HG03460 (cell line): ENCODE measurements around the gene TESK2.
A peak's percentile ranks its signal among the peaks of the same experiment; 100 is the strongest.
"Not testable (repeated sequence)": the region's sequence is repeated elsewhere in the genome, so short reads cannot be mapped to it uniquely, and the experiment has no call there.

Source experiments
- ATAC-seq: cut with Tn5 transposase; IDR thresholded peaks from one replicate; pipeline ENCODE4 v1.9.1; 2021; ENCODE audit not compliant: unreplicated experiment

TESK2 gene

DNA sequence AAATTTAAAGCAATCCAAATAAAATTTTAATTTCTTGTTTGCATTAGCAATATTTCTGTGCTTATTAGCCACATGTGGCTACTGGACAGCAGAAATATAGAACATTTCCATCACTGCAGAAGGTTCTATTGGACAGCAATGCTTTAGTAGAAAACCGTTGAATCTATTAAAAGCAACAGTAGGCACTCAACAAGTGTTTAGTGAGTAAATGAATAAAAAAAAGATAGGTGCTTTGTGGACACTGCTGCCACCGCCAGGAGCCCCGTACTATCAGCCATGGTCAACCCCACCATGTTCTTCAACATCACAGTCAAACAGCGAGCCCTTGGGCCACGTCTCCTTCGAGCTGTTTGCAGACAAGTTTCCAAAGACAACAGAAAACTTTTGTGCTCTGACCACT, 76.2 kb downstream of the TESK2 start:
- ATAC-seq, result no peak

DNA sequence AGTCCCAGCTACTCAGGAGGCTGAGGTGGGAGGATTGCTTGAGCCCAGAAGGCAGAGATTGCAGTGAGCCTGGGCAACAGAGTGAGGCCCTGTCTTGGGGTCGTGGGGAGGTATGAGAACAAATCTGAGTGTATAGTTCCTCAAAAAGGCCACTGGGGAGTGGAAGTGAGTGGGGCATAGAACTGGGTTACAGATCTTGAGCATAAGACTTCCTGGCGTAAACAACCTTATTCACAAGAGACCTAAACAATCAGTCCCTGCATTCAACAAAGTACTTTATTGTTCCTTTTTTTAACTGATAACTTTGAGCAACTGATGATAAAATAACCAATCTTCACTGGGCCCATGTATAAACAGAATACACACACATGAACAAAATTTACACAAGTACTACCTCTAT, 78.1 kb downstream of the TESK2 start:
- no peak for ATAC-seq

- ATAC-seq, result no peak
Observed at GRCh38 chr1:45411510-45411899, 79.5 kb downstream of the TESK2 start.

DNA sequence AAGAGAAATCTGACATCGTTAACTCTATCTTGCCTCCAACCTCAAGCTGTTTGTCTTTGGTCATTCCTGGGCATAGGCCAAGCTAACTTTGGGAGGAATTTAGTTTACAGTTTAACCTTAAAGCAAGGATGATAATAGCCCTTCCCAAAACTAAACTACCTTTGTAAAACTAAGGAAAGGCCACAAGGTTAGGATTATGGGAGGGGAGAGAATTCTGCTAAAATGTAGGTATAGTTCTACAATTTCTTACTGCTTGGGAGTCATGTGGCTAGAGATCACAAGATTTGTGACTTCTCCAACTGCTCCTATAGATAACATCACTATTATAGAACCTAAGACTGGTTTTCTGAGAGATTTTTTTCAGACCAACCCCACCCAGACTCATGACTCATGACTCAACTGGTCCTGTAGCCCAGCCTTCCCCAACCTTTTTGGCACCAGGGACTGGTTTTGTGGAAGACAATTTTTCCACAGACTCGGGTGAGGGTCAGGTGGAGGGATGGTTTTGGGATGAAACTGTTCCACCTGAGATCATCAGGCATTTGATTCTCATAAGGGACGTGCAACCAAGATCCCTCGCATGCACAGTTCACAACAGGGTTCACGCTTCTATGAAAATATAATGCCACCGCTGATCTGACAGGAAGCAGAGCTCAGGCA, 80.0 kb downstream of the TESK2 start:
- ATAC-seq, result no peak

DNA sequence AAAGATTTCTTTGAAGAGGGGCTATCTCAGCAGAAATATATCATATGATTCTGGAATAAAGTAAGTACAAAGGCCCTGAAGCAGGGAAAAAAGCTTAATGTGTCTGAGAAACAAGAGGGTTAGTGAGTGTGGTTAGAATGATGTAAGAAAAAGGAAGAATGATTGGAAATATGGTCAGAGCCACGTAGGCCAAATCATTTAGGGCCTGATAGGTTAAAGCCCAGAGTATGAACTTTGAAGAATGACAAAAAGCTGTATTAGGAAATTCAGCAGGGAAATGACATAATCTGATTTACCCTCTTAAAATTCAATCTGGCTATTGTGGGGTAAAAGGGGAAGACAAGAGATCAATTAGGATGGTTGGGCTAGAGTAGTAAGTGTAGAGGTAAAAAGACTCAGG, 81.7 kb downstream of the TESK2 start:
- ATAC-seq, result no peak

- no peak for ATAC-seq
Observed at GRCh38 chr1:45407629-45408287, 83.2 kb downstream of the TESK2 start.

GRCh38 chr1:45405636-45406035, 85.3 kb downstream of the TESK2 start:
- ATAC-seq, result no peak

DNA sequence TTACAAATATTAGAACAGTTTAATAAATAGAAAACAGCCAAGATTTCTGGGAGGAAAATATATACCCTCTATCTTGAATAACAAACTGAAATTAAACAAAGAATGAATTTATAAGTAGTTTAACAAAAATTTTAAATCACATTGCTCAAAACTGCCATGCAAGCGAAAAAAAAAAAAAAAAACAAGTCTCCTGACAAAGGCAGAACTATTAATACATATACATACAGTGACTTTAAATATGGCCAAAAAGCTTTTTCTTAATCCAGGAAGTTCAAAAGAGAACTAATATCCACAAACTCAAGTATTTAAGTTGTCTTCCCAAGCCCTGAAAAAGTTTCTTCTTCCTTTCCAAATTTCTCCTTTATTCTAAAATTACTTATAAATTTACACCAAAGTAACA, 87.2 kb downstream of the TESK2 start:
- no peak for ATAC-seq

DNA sequence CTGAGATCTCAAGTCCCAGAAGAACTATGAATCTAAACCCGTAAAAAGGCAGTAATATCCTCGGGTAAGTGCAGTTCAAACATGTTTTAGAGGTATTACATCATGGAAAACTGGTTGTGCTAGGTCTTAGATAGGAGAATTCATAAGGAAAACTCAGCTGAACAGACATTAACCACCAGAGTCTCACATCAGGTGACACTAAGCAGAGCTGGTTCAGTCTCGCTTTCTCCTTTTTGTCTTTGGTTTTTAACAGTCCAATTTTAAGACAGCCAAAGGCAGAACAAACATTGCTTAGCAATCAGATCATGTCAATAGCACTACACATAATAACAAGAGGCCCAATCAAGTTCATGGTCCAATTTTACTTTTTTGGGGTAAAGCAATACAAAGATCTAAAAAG, 87.7 kb downstream of the TESK2 start:
- no peak for ATAC-seq

- ATAC-seq, result no peak
Observed at GRCh38 chr1:45401524-45401923, 89.4 kb downstream of the TESK2 start.

GRCh38 chr1:45400049-45400448, 90.9 kb downstream of the TESK2 start:
- ATAC-seq, result no peak

GRCh38 chr1:45397285-45397684, 93.7 kb downstream of the TESK2 start:
- no peak for ATAC-seq

DNA sequence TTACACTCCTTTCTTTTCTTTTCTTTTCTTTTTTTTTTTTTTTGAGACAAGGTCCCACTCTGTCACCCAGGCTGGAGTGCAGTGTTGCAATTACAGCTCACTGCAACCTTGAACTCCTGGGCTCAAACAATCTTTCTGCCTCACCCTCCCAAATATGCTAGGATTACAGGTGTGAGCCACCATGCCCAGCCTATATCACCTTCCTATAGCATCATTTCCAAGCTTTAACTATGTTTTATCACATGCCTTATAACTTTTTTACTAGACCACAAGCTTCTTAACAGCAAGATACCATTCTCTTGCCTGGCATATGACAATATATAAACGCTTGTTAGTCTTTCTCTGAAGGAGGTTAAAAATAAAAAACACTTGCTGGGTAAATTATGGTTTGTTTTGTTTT, 95.4 kb downstream of the TESK2 start:
- ATAC-seq, result no peak

DNA sequence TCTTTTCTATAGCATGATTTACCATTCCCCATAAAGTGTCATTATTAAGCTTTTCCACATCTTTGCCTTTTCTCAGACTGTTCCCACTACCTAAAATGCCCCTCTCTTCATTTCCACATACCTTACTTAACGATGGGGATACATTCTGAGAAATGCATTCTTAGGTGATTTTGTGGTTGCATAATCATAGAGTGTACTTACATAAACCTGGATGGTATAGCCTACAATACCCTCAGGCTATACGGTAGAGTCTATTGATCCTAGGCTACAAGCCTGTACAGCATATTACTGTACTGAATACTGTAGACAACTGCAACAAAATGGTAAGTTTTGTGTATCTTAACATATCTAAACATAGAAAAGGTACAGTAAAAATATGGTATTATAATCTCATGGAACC, 95.9 kb downstream of the TESK2 start:
- ATAC-seq, result no peak

GRCh38 chr1:45394342-45394741, 96.6 kb downstream of the TESK2 start:
- peak; percentile 50 for ATAC-seq

DNA sequence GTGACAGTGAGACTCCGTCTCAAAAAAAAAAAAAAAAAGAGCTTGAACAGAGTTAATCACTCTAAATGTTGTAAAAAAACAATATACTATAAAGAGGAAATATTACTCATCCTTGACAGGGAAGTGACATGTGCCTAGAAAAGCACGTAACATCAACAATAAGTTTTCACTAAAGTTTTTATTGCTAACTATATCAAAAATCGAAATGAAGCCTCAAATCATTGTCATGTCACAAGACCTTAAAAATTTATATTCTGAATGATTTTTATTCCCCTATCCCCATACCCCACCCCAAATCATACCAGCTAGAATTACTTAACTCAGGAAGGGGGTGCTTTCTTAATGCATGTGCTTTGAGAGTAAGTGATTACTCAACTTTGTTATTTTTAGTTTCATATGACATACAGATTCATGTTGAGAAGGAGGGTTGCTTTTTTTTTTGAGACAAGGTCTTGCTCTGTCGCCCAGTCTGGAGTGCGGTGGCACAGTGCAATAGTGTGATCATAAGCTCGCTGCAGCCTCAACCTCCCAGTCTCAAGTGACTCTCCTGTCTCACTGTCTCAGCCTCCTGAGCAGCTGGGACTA, 97.2 kb downstream of the TESK2 start:
- ATAC-seq, result peak; percentile 81

DNA sequence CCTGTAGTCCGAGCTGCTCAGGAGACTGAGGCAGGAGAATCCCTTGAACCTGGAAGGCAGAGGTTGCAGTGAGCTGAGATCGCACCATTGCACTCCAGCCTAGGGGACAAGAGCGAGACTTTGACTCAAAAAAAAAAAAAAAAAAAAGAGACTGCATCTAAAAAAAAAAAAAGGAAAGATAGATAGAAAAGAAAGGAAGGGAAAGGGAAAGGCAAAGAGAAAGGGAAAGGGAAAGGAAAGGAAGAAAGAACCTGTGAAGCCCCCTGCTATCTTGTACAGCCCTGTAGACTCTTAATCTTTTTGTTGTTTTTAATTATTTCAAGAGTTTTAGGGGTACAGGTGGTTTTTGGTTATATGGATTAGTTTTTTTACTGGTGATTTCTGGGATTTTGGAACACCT, 104.7 kb downstream of the TESK2 start:
- no peak for ATAC-seq

DNA sequence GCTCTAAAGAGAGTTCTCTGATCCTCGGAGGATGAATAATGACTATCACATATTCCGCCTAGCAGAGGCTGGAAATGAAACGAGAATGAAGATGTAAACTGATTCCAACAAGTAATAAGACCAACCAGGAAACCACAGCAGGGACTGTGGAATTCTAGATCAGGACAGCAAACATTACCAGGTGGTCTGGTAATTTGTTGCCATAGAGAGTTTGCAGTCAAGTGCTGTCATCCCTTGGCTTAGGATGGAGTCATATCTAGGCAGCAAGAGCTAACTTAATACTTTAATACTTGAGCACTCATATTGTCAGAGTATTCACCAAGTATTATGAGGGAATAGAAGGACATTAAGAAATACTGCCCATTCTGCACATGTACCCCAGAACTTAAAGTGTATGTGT, 105.7 kb downstream of the TESK2 start:
- ATAC-seq, result no peak

DNA sequence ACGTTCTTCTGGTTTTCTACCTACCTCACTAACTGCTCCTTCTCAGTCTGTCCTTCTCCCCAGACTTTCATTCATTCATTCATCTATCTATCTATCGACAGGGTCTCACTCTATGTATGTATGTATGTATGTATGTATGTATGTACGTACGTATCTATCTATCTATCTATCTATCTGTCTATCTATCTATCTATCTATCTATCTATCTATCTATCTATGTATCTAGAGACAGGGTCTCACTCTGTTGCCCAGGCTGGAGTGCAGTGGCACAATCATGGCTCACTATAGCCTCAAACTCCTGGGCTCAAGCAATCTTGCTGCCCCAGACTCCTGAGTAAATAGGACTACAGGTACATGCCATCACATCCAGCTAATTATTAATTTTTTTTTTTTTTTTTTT, 106.8 kb downstream of the TESK2 start:
- not testable (repeated sequence) for ATAC-seq

DNA sequence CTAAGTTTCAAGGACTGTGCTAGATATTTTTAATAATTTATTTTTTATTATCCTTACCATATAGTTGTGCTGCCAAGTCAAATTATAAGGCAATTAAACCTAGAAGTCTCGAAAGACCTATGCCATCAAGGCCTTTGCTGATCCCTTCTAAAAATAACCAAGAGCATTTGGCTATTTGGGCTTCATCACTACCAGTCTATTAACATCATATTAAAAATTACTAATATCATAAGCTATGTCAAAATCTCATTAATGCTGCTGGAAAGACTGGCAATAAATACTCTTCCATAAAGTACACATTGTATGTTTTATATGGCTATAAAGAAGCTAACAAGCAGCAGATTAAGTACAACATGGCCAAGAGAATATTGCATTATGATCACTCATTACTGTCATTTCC, 107.8 kb downstream of the TESK2 start:
- no peak for ATAC-seq

DNA sequence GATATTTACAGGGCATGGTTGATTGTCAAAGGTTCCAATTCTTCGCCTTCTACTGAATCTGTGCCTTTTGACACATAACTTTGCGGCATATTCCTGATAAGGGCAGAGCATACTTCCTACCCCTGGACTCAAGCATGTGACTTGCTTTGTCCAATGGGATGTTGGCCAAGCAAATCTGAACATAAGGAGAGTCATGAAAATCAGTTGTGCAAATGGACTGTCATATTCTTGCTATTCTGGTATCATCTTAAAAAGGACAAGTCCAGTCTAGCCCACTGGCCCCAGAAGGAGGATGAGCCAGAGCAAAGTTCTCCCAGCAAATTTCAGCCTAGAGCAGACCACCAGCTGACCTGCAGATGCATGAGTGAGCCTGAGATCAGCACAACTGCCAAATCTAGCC, 109.7 kb downstream of the TESK2 start:
- no peak for ATAC-seq

DNA sequence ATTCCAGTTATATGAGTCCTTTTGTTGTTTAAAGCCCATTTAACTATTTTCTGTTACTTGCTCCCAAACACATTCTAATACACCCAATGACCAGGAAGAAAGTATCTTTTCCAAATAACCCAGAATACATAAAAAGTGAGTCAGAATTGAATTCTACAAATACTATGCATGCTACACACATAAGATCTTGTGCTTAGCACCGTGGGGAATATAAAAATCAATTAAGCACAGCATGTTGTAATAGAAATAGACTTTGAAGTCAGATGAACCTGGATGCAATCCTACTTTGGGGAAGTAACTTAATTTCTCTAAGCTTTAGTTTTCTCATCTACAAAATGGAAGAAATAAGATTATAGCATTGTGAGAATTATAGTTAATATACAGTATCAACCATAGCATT, 110.2 kb downstream of the TESK2 start:
- ATAC-seq, result no peak

DNA sequence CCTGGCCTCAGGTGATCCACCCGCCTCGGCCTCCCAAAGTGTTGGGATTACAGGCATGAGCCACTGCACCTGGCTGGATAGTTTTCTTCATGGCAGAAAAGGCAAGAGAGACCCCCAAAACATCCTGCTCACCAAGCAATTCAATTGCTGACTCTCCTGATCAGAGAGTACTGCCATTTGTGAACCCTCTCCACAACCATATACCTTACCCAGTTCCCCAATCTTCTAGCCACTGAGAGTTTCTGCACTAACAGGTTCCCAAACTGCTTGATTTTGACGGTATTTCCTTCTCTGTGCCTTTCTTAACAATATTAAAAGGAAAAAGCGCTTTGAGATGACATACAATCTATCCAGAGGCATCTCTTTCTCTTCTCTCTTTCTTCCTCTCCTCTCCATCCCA, 110.8 kb downstream of the TESK2 start:
- no peak for ATAC-seq
